ENCODE data around the gene MUC16.

Gene MUC16

DNA sequence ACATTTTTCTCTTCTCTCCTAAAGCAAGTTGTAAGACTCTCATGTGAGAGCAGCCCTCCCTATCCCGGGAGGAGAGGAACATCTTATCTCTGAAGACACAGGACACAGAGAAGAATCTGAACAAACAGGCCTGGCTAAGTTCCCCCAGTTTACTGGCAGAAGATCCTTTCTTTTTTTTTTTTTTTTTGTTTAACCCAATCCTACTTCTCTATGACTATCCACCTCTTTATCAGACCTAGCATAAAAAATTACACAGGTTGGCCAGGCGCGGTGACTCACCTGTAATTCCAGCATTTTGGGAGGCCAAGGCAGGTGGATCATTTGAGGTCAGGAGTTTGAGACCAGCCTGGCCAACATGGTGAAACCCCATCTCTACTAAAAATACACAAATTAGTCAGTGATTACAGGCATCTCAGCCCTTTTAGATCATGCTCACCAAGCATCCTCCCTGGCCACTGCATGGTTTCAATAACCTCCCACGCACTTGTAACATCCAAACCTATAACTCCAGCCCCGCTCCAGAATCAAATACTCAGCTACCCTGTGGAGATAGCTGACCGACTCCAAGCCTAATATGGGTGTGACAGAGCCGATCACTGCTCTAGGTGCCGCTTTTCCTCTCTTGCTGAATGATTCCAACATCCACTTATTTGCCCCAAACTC is 27.3 kb upstream of the MUC16 start:
- no peak for TF ChIP-seq ZNF274 (IDR thresholded peaks at IDR 0.05; ENCODE audit: low read depth, low read length)

DNA sequence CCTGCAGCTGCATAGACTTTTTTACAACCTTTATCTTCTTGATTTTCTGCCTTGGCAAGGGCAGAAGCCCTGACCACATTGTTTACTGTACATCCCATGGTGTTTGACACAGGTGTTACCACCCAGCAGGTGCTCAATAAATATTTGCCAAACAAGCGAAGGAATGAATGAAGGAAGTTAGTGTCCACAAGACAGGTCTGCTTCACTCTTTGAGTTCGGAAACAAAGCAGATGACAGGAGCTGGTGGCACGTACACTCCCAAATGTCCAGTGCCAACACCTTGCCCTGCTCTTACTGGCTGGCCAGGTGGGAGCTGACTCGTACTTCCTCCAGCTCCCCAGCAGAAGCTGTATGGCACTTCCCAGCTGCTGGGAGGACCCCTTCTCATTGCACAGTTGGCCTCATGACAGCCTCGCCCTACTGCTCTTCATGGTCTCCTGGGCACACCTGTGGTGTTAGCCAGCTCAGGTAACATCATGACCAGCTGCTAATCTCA is 22.0 kb upstream of the MUC16 start:
- TF ChIP-seq ZNF274 (IDR thresholded peaks at IDR 0.05; ENCODE audit: low read depth, low read length) = no peak
- H3K4me3 ChIP-seq (ENCODE audit: low read length) = no peak overlapping the region

More for the DNA sequence above, 27.3 kb upstream of the MUC16 start:
- H3K4me3 ChIP-seq (ENCODE audit: low read length) = no peak overlapping the region

DNA sequence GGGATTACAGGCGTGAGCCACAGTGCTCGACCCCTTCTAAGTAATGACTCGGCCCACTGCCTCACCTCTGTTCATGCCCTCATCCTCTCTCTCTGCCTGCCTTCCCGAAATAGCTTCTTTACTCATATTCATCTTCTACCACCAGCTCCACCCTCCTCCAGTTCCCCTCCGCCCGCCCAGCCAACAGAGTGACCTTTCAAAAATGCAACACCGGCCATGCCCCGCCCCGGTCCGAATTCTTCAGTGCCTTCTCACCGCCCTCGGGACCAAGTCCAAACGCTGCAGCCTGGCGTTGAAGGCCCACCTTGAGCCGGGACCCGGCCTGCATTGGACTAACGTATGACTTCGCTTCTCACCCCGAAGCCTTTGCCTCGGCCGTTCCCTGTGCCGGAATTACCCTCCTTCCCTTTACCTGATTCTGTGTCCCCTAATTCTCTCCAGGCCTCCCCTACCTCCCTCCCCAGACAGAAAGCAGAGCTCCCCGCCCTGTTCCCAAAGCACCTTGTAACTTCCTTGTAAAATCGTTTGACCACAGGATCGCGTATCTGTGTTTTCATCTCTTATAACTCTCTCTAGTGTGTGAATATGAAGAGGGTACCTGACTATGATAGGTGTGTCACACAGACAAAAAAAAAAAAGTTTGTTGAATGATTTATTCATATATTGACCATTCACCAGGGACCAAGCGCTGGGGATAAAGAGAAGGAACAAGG is 8.1 kb upstream of the MUC16 start:
- no peak for TF ChIP-seq ZNF274 (IDR thresholded peaks at IDR 0.05; ENCODE audit: low read depth, low read length)
- no peak overlapping the region for H3K4me3 ChIP-seq (ENCODE audit: low read length)

DNA sequence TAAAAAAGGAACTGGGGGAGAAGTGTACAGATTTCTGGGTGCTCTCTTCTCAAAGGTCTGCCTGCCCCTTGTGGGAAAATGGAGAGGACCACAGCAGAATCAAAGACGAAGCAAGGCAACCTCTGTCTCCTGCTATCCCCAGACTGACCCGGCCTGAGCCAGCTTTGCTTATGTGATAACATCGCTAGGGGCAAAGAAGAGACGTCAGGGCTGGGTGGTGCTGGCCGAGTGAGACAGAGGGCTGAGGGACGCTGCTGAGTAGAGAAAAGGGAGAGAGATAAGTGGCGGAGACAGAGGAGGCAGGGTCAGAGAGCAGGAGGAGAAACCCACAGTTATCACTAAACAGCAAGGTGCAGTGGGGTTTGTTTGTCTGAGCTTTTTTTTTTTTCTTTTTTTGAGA is 4.6 kb upstream of the MUC16 start:
- TF ChIP-seq ZNF274 (IDR thresholded peaks at IDR 0.05; ENCODE audit: low read depth, low read length) = no peak
- no peak overlapping the region for H3K4me3 ChIP-seq (ENCODE audit: low read length)

DNA sequence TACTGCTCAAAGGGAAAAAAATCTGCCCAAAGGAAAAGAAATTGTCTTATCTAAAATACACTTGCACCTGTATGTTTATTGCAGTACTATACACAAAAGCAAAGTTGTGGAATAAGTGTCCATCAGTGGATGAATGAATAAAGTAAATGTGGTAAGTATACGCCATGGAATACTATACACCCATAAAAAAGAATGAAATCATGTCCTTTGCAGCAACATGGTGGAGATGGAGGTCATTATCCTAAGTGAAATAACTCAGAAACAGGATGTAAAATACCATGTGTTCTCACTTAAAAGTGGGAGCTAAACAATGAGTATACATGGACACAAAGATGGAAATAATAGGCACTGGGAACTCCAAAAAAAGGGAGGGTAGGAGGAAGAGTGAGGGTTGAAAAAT is 3.8 kb upstream of the MUC16 start:
- H3K4me3 ChIP-seq (ENCODE audit: low read length) = no peak overlapping the region
- no peak for TF ChIP-seq ZNF274 (IDR thresholded peaks at IDR 0.05; ENCODE audit: low read depth, low read length)

DNA sequence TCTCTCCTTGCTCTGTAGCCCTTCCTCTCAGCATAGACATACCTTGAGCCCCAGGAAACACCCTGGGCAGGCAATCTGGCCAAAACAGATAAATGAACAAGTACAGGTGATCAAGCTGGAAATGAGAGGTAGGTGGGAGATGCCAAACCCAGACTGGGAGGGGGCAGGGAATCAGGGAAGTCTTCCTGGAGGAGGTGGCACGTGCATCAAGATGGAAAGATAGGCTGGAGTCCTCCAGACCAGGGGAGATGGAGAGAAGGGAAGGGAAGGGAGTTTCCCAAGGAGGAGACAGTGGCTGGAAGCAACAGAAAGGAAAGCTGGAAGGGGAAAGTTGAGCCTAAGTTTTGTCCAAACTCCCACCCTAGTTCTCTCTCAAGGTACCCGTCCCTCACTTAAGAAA is 1.7 kb upstream of the MUC16 start:
- no peak for TF ChIP-seq ZNF274 (IDR thresholded peaks at IDR 0.05; ENCODE audit: low read depth, low read length)
- no peak overlapping the region for H3K4me3 ChIP-seq (ENCODE audit: low read length)

DNA sequence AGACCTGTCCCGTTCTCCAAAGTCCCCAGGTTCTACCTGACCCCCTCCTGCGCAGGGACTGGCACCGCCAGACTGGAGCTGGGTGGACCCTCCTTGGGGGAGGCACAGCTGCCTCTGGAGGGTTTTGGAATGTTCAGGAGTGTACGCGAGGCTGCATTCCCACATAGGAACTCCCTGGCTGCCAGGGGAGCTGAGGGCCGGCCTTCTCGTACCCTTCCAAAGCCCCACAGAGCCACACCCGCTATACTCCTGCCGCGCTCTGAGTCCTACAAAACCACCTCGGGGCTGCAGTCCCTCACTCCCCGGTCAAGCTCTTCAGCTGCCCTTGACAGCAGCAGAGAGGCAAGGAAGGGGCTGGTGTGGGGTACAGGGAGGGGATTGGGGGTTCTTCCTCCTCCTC is 484 bp upstream of the MUC16 start:
- no peak for TF ChIP-seq ZNF274 (IDR thresholded peaks at IDR 0.05; ENCODE audit: low read depth, low read length)
- no peak overlapping the region for H3K4me3 ChIP-seq (ENCODE audit: low read length)

DNA sequence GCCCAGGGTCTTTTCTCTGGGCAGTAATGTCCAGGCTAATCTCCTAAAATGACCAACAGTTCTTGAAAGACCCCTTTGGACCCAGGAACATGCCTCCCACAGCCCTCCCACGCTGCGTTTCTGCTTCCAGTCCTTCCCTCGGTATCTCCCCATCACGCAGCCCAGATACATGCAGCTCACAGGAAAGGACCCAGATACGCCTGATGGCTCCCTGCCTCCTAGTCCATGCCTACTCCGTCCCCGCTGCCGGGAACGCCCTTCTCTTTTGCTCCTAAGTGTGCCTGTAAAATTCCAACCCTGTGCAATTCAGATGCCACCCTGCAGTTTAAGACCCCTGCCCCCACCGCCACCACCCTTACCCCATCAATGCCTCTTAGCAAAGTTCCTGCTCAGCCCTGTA is 778 bp downstream of the MUC16 start:
- TF ChIP-seq ZNF274 (IDR thresholded peaks at IDR 0.05; ENCODE audit: low read depth, low read length) = no peak
- no peak overlapping the region for H3K4me3 ChIP-seq (ENCODE audit: low read length)

DNA sequence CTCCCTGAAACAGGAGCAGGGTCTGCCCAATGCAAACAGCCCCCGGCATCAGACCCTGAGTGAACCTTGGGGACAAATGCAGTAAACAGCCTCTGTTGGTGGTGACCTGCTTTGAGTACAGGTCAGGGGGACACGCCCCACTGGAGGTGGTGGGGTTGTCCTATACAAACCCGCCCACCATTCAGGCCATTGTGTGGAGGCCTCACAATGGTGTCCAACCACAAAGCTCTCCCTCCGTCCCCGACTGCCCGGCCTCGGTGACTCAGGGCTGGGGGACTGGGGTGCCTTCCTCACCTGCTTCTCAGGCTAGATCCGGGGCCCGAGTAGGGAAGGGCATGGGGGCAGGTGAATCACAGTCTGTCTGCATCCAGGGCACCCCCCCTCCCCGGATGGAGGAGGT is 1.5 kb downstream of the MUC16 start:
- H3K4me3 ChIP-seq (ENCODE audit: low read length) = no peak overlapping the region
- no peak for TF ChIP-seq ZNF274 (IDR thresholded peaks at IDR 0.05; ENCODE audit: low read depth, low read length)

DNA sequence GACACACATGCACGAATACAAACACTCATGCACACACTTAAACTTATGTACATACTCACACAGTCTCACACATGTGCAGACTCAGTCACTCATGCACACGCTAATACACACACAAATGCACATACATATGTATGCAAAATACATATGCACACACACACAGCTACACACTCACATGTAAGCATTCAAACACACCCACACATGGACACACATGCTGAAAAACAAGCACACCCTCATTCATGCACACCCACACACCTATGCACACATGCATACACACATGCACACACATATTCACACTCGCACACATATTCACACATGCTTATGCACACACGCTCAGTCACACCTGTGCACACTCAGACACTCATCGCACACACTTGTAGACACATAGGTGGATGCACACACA is 9.3 kb downstream of the MUC16 start:
- TF ChIP-seq ZNF274 (IDR thresholded peaks at IDR 0.05; ENCODE audit: low read depth, low read length) = no peak
- H3K4me3 ChIP-seq (ENCODE audit: low read length) = no peak overlapping the region

DNA sequence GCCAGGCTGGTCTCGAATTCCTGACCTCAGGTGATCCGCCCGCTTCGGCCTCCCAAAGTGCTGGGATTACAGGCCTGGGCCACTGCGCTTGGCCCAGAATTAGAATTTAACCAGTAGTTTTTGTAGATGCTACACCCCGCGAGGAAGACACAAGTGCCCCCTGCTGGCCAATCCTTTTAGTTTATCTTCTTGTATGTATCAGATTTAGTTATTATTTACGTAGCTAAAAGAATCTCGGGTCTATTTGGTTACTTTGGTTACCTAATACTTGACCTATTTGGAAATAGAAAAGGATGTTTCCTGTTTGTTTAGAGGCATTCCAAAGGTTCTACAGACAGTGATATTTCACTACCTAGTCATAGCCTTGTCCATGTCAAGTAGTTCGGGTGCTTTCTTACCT is 22.0 kb downstream of the MUC16 start:
- no peak overlapping the region for H3K4me3 ChIP-seq (ENCODE audit: low read length)
- no peak for TF ChIP-seq ZNF274 (IDR thresholded peaks at IDR 0.05; ENCODE audit: low read depth, low read length)

DNA sequence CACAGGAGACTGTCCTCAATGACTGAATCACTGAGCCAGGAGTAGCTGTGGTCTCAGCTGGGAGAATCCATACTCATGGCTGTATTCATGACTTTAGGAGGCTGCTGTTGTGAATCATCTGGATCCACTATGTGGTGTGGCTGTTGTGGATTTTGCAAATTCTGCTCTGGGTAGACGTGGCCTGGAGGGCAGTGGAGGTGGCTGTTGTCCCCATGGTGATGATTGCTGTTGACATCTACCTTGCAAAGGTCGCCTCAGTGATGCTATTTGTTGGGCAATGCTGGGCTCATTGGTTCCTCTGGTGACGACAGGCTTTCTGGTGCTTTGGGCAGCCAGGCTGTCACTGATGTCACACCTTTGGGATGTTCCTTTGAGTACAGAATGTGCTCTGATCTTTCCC is 23.9 kb downstream of the MUC16 start:
- no peak overlapping the region for H3K4me3 ChIP-seq (ENCODE audit: low read length)
- no peak for TF ChIP-seq ZNF274 (IDR thresholded peaks at IDR 0.05; ENCODE audit: low read depth, low read length)

DNA sequence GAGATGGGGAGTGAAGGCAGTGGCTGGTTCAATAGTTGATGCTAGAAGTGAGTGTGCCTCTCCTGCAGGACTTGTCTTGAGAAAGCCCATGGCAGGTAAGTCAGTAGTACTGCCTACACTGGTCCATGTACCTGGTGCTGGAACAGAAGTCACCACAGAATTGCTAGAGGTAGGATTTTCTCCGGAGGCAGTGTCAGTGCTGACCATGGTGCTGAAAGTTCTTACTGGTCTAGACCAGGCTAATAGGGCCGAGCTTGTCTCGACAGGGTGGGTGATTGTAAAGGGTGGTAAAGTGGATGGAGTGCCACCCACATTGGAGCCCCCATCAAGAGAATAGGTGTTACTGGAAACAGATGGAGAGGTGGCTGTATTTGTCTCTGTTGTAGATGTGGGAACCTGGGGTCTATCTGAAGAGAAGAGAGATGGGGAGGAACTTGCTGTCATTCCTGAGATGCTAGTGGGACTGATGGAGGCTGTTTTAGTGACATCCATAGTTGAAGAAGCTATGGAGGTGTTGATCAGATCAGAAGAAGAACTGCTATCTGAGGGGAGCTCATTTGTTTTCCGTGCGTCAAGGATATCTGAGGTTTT is 36.6 kb downstream of the MUC16 start:
- TF ChIP-seq ZNF274 (IDR thresholded peaks at IDR 0.05; ENCODE audit: low read depth, low read length) = no peak

DNA sequence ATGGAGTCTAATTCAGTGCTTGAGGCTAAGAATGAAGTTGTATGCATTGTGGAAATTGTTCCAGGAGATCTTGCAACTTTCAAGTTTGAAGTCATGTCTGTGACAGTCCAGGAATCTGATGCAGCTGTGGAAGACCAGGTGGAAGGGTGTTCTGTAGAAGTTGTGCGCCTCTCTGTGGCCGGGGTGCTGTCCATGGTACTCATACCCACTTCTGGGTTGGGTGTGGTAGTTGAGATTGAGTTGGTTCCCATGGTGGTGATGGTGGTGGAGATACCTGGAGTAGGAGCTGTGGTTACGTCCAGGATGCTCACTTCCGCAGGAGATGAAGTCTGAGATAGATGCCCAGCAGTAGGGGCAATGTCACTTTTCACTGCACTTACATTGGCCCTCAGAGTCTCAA is 44.3 kb downstream of the MUC16 start:
- no peak for TF ChIP-seq ZNF274 (IDR thresholded peaks at IDR 0.05; ENCODE audit: low read depth, low read length)
- H3K4me3 ChIP-seq (ENCODE audit: low read length) = no peak overlapping the region

More for the DNA sequence above, 36.6 kb downstream of the MUC16 start:
- H3K4me3 ChIP-seq (ENCODE audit: low read length) = no peak overlapping the region
